ENCODE measurements around the gene EBF3. TPM values are rescaled to one million over a fixed set of nuclear protein-coding genes. Genes with fewer than 3 reads are reported as not detected.

The EBF3 gene
- total RNA-seq, 1 experiment from 2014 or later: 0.64 TPM

- no peak for TF ChIP-seq POLR2AphosphoS5 (IDR thresholded peaks at IDR 0.05; ENCODE audit: low read depth, low read length)
- TF ChIP-seq CTCF (IDR thresholded peaks at IDR 0.05): no peak
- no peak for TF ChIP-seq TCF7L2 (IDR thresholded peaks at IDR 0.05; ENCODE audit: low read depth, low read length)
- TF ChIP-seq REST (IDR thresholded peaks at IDR 0.05; ENCODE audit: insufficient read depth in 1 of 2, low read depth in 2 of 2, low read length in 1 of 2): no peak
- no peak for TF ChIP-seq SIN3A (IDR thresholded peaks at IDR 0.05; ENCODE audit: borderline replicate concordance, insufficient read depth, low read depth, low read length)
- ChIA-PET CTCF (no interaction called here), POLR2A (no interaction called here)
- Histone ChIP-seq H3K9me3 (ENCODE audit: control insufficient read depth, insufficient read depth, low read depth, low read length) (no peaks in the 10 kb centered on the region), H3K36me3 (ENCODE audit: control insufficient read depth, insufficient read depth, low read length) (no peaks in the 10 kb centered on the region), H3K27ac (ENCODE audit: low read length) (no peak overlapping the region), H3K4me3 (ENCODE audit: low read depth in 2 of 2, low read length in 2 of 2) (no peak overlapping the region), H3K27me3 (ENCODE audit: control insufficient read depth, insufficient read depth, low read length) (peaks cover 3% of the 10 kb centered on the region; the same call in 1 of the 2 replicates), H3K4me1 (ENCODE audit: control insufficient read depth, insufficient read depth, low read length) (no peaks in the 10 kb centered on the region)
- ATAC-seq (no peak), DNase-seq (ENCODE audit: low read depth, low spot score) (no peak)
- BruUV-seq (replicated peaks): no TSS peak
- intact Hi-C loops (cut with micrococcal nuclease; ENCODE audit: unreplicated experiment): no loop called here
- in situ Hi-C loops (cut with HindIII; ENCODE audit: low pct_unique_long_range_greater_than_20kb, low sequenced_read_pairs): no loop called here
Observed at GRCh38 chr10:129900825-129901224, 63.2 kb downstream of the EBF3 start.

GRCh38 chr10:129899276-129900130 lies 64.6 kb downstream of the EBF3 start:
- ATAC-seq (no peak), DNase-seq (ENCODE audit: low read depth, low spot score) (no peak)
- no TSS peak for BruUV-seq (replicated peaks)
- H3K4me3 ChIP-seq (ENCODE audit: low read depth in 2 of 2, low read length in 2 of 2): no peak overlapping the region
- no peaks in the 10 kb centered on the region for H3K4me1 ChIP-seq (ENCODE audit: control insufficient read depth, insufficient read depth, low read length)
- in situ Hi-C loops (cut with HindIII; ENCODE audit: low pct_unique_long_range_greater_than_20kb, low sequenced_read_pairs): no loop called here
- ChIA-PET CTCF (no interaction called here), POLR2A (no interaction called here)
- no peaks in the 10 kb centered on the region for H3K9me3 ChIP-seq (ENCODE audit: control insufficient read depth, insufficient read depth, low read depth, low read length)
- H3K27me3 ChIP-seq (ENCODE audit: control insufficient read depth, insufficient read depth, low read length): peaks cover 3% of the 10 kb centered on the region; the same call in 1 of the 2 replicates
- TF ChIP-seq SIN3A (IDR thresholded peaks at IDR 0.05; ENCODE audit: borderline replicate concordance, insufficient read depth, low read depth, low read length): no peak
- no peak for TF ChIP-seq POLR2AphosphoS5 (IDR thresholded peaks at IDR 0.05; ENCODE audit: low read depth, low read length)
- no peak for TF ChIP-seq REST (IDR thresholded peaks at IDR 0.05; ENCODE audit: insufficient read depth in 1 of 2, low read depth in 2 of 2, low read length in 1 of 2)
- no peak for TF ChIP-seq TCF7L2 (IDR thresholded peaks at IDR 0.05; ENCODE audit: low read depth, low read length)
- TF ChIP-seq CTCF (IDR thresholded peaks at IDR 0.05): no peak
- H3K27ac ChIP-seq (ENCODE audit: low read length): no peak overlapping the region
- intact Hi-C loops (cut with micrococcal nuclease; ENCODE audit: unreplicated experiment): no loop called here
- H3K36me3 ChIP-seq (ENCODE audit: control insufficient read depth, insufficient read depth, low read length): no peaks in the 10 kb centered on the region
